Liver (tissue), 9 donors: ENCODE results near the gene DYSF. TPM values are rescaled to one million over a fixed set of nuclear protein-coding genes. Genes with fewer than 3 reads are reported as not detected.

Experiments
- DNase-seq: peaks from one replicate; pipeline ENCODE4 v3.0.0-alpha.2; 2017; ENCODE audit warnings: low spot score
- H3K27ac ChIP-seq, 2 donors: one replicate each; pipeline ENCODE4 v1.7.0; 2013; ENCODE audit warnings: inconsistent platforms in 2 of 2, low read length in 2 of 2, control low read depth in 1 of 2, low read depth in 1 of 2, mild to moderate bottlenecking in 1 of 2
- H3K27me3 ChIP-seq, 4 donors: one replicate each; pipeline versions ENCODE4 v1.6.1 to v1.7.0; 2013; ENCODE audit warnings: low read length in 3 of 4, inconsistent platforms in 1 of 4, mild to moderate bottlenecking in 1 of 4, moderate library complexity in 1 of 4; ENCODE audit not compliant: control insufficient read depth in 4 of 4, insufficient read depth in 4 of 4
- H3K36me3 ChIP-seq, 4 donors: one replicate each; pipeline versions ENCODE4 v1.6.1 to v1.7.0; 2013; ENCODE audit warnings: low read length in 3 of 4, mild to moderate bottlenecking in 3 of 4, low read depth in 1 of 4, moderate library complexity in 1 of 4; ENCODE audit not compliant: control insufficient read depth in 4 of 4, insufficient read depth in 3 of 4
- H3K4me1 ChIP-seq, 4 donors: one replicate each; pipeline versions ENCODE4 v1.6.1 to v1.7.0; 2013; ENCODE audit warnings: low read length in 3 of 4, mild to moderate bottlenecking in 3 of 4, moderate library complexity in 1 of 4; ENCODE audit not compliant: control insufficient read depth in 4 of 4, insufficient read depth in 4 of 4
- H3K4me3 ChIP-seq, 3 donors: one replicate each; pipeline versions ENCODE4 v1.6.1 to v1.7.0; 2013; ENCODE audit warnings: low read length in 3 of 3, control low read depth in 1 of 3, low read depth in 1 of 3, mild to moderate bottlenecking in 1 of 3
- H3K9ac ChIP-seq, 2 donors: one replicate each; pipeline ENCODE4 v1.7.0; 2013; ENCODE audit warnings: low read length in 2 of 2, mild to moderate bottlenecking in 2 of 2, moderate library complexity in 2 of 2, control low read depth in 1 of 2, low read depth in 1 of 2
- H3K9me3 ChIP-seq, 4 donors: one replicate each; pipeline versions ENCODE4 v1.6.1 to v1.7.0; 2013; ENCODE audit warnings: low read length in 3 of 4; ENCODE audit not compliant: control insufficient read depth in 4 of 4
- EGR1 ChIP-seq, 2 donors: IDR thresholded peaks; 2 replicates each; pipeline ENCODE4 v1.6.1; 2016 to 2018; ENCODE audit warnings: antibody characterized with exemption in 2 of 2, low read depth in 2 of 2
- FOXA1 ChIP-seq: IDR thresholded peaks from 2 replicates; pipeline ENCODE4 v1.6.1; 2016; ENCODE audit warnings: antibody characterized with exemption
- FOXA2 ChIP-seq: IDR thresholded peaks from 2 replicates; pipeline ENCODE4 v1.6.1; 2016; ENCODE audit warnings: antibody characterized with exemption
- GABPA ChIP-seq, 2 donors: IDR thresholded peaks in 1 of 2; conservative IDR thresholded peaks in 1 of 2; 2 replicates each; pipeline ENCODE4 v1.6.1; 2016; ENCODE audit warnings: antibody characterized with exemption in 2 of 2, mild to moderate bottlenecking in 1 of 2, moderate library complexity in 1 of 2
- HNF4A ChIP-seq, 2 donors: conservative IDR thresholded peaks; 2 replicates each; pipeline ENCODE4 v1.6.1; 2016; ENCODE audit warnings: antibody characterized with exemption in 2 of 2, mild to moderate bottlenecking in 2 of 2
- HNF4G ChIP-seq: IDR thresholded peaks from 2 replicates; pipeline ENCODE4 v1.6.1; 2016; ENCODE audit warnings: antibody characterized with exemption
- JUND ChIP-seq, 2 donors: IDR thresholded peaks; 2 replicates each; pipeline ENCODE4 v1.6.1; 2016; ENCODE audit warnings: antibody characterized with exemption in 2 of 2
- NR2F2 ChIP-seq: IDR thresholded peaks from 2 replicates; pipeline ENCODE4 v1.6.1; 2016; ENCODE audit warnings: antibody characterized with exemption
- RAD21 ChIP-seq, 2 donors: IDR thresholded peaks; 2 replicates each; pipeline ENCODE4 v1.6.1; 2016; ENCODE audit warnings: antibody characterized with exemption in 2 of 2, mild to moderate bottlenecking in 2 of 2
- RXRA ChIP-seq, 2 donors: IDR thresholded peaks; 2 replicates each; pipeline ENCODE4 v1.6.1; 2017 to 2018; ENCODE audit warnings: antibody characterized with exemption in 2 of 2, mild to moderate bottlenecking in 1 of 2
- SP1 ChIP-seq: IDR thresholded peaks from 2 replicates; pipeline ENCODE4 v1.6.1; 2018; ENCODE audit warnings: antibody characterized with exemption, mild to moderate bottlenecking
- TAF1 ChIP-seq: conservative IDR thresholded peaks from 2 replicates; pipeline ENCODE4 v1.6.1; 2016; ENCODE audit warnings: antibody characterized with exemption, mild to moderate bottlenecking
- YY1 ChIP-seq: IDR thresholded peaks from 2 replicates; pipeline ENCODE4 v1.6.1; 2016; ENCODE audit warnings: antibody characterized with exemption, mild to moderate bottlenecking
- WGBS: extraction: QIAGEN DNeasy Blood & Tissue Kit; methylation state at CpG from one replicate; pipeline ENCODE4 v1.1.7; 2013; 5-methylcytosine and 5-hydroxymethylcytosine counted together
- polyA plus RNA-seq, 2 donors: library from polyadenylated mRNA; stranded (reverse) in 1 of 2; unstranded in 1 of 2; fragments of 200-250 nt in 1 of 2; fragments of >200 nt in 1 of 2; fragmentation: Nextera tagmentation in 1 of 2; extraction: Ambion mirVana in 1 of 2; gene quantifications; one replicate each; pipeline versions ENCODE4 v1.2.1 to v1.2.3, GENCODE V29; 2013 to 2015
- total RNA-seq, 2 donors: library from RNA; depleted of rRNA; stranded (reverse); fragments of >200 nt; gene quantifications; one replicate each; pipeline ENCODE4 v1.2.3, GENCODE V29; 2014
- TF ChIP-seq, protein P1 (sequence below): IDR thresholded peaks from 2 replicates; pipeline ENCODE4 v1.6.1; 2016; ENCODE audit warnings: antibody characterized with exemption
- TF ChIP-seq, protein P2 (sequence below): IDR thresholded peaks from 2 replicates; pipeline ENCODE4 v1.6.1; 2016; ENCODE audit warnings: antibody characterized with exemption
- TF ChIP-seq, protein P3 (sequence below): IDR thresholded peaks from 2 replicates; pipeline ENCODE4 v1.6.1; 2016; ENCODE audit warnings: antibody characterized with exemption
- TF ChIP-seq, protein P4 (sequence below): fragments of 150-350 bp; IDR thresholded peaks from 2 replicates; pipeline ENCODE4 v1.5.1; 2017; ENCODE audit warnings: improper control_type of control experiment, low read depth, low read length; ENCODE audit not compliant: missing input control
- TF ChIP-seq, protein P5 (sequence below): IDR thresholded peaks from 2 replicates; pipeline ENCODE4 v1.6.1; 2016; ENCODE audit warnings: antibody characterized with exemption, mild to moderate bottlenecking
- donor health status: healthy.
- donor health status: healthy.
- donor health status: healthy.
- donor health status: healthy.
- donor health status: healthy.

The DYSF gene
- total and polyA plus RNA-seq, 4 donors = 8.5 to 20.8 (median 13.6) TPM

DNA sequence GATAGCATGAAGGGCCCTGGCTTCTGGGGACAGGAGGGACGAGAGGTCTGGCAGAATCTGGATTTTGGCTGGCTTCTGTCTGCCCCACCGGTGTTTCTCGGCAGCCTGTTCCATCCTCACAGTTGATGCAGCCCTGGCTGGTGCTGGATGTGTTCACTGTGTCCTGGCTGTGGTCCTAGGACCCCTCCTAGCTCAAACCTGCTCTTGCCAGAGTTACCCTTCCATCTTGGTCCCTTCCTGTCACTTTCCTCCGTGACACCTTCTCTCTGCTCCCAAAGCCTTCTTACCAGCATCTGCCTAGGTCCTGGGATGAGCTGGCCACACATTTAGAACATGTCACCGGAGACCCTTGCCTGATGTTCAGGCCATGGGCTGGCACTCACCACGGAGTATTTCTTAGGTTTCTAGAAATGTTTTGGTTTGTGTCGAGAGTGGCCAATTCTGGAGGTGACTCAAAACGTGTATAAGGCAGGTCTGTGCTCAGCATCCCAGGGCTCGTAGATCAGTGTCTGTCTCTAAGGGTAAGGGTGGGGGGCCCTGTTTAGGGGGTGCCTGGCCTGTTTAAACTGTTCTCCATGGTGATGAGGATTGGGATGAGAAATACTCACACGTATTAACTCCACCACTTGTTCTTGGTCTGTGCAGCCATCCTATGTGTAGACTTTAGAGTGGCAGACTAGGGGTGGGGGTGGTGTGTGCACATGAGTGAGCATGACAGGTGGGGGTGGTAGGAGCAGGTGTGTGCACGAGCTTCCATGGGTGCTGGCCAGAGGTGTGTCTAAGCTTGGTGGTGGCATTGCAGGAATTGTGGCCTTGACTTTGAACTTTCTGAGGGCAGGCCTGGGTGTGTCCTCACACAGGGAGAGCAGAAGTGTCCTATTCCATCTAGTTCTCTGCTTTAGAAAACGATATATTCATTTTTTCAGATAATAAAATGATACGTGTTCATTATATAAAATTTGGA is 162.7 kb downstream of the DYSF start:
- DNase-seq = no peak
- no peak overlapping the region for H3K27ac ChIP-seq
- H3K9me3 ChIP-seq = no peaks in the 10 kb centered on the region
- 83% methylated on average over 13 of the region's 13 CpGs for WGBS
- peaks cover 0 to 13% (median 1%) of the 10 kb centered on the region in 4 donors for H3K36me3 ChIP-seq
- H3K4me1 ChIP-seq = peaks cover 0 to 3% (median 0%) of the 10 kb centered on the region in 4 donors
- TF ChIP-seq EGR1 (IDR thresholded peaks at IDR 0.05; ENCODE audit: low read depth in 2 of 2) = no peak
- TF ChIP-seq RXRA (IDR thresholded peaks at IDR 0.05) = no peak
- TF ChIP-seq FOXA1 = no peak
- TF ChIP-seq HNF4A (conservative IDR thresholded peaks at IDR 0.05) = no peak
- no peak for TF ChIP-seq GABPA (IDR thresholded peaks at IDR 0.05 in 1 of 2, conservative IDR thresholded peaks at IDR 0.05 in 1 of 2)
- TF ChIP-seq, protein P1, sequence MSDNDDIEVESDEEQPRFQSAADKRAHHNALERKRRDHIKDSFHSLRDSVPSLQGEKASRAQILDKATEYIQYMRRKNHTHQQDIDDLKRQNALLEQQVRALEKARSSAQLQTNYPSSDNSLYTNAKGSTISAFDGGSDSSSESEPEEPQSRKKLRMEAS = no peak
- TF ChIP-seq SP1 = no peak
- TF ChIP-seq FOXA2 = no peak
- TF ChIP-seq YY1 = no peak
- TF ChIP-seq RAD21 (IDR thresholded peaks at IDR 0.05) = no peak
- TF ChIP-seq, protein P2, sequence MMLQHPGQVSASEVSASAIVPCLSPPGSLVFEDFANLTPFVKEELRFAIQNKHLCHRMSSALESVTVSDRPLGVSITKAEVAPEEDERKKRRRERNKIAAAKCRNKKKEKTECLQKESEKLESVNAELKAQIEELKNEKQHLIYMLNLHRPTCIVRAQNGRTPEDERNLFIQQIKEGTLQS = no peak
- TF ChIP-seq, protein P3, sequence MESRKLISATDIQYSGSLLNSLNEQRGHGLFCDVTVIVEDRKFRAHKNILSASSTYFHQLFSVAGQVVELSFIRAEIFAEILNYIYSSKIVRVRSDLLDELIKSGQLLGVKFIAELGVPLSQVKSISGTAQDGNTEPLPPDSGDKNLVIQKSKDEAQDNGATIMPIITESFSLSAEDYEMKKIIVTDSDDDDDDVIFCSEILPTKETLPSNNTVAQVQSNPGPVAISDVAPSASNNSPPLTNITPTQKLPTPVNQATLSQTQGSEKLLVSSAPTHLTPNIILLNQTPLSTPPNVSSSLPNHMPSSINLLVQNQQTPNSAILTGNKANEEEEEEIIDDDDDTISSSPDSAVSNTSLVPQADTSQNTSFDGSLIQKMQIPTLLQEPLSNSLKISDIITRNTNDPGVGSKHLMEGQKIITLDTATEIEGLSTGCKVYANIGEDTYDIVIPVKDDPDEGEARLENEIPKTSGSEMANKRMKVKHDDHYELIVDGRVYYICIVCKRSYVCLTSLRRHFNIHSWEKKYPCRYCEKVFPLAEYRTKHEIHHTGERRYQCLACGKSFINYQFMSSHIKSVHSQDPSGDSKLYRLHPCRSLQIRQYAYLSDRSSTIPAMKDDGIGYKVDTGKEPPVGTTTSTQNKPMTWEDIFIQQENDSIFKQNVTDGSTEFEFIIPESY = no peak
- no peak for TF ChIP-seq HNF4G
- TF ChIP-seq, protein P4, sequence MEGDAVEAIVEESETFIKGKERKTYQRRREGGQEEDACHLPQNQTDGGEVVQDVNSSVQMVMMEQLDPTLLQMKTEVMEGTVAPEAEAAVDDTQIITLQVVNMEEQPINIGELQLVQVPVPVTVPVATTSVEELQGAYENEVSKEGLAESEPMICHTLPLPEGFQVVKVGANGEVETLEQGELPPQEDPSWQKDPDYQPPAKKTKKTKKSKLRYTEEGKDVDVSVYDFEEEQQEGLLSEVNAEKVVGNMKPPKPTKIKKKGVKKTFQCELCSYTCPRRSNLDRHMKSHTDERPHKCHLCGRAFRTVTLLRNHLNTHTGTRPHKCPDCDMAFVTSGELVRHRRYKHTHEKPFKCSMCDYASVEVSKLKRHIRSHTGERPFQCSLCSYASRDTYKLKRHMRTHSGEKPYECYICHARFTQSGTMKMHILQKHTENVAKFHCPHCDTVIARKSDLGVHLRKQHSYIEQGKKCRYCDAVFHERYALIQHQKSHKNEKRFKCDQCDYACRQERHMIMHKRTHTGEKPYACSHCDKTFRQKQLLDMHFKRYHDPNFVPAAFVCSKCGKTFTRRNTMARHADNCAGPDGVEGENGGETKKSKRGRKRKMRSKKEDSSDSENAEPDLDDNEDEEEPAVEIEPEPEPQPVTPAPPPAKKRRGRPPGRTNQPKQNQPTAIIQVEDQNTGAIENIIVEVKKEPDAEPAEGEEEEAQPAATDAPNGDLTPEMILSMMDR = no peak
- no peak for TF ChIP-seq NR2F2
- TF ChIP-seq, protein P5, sequence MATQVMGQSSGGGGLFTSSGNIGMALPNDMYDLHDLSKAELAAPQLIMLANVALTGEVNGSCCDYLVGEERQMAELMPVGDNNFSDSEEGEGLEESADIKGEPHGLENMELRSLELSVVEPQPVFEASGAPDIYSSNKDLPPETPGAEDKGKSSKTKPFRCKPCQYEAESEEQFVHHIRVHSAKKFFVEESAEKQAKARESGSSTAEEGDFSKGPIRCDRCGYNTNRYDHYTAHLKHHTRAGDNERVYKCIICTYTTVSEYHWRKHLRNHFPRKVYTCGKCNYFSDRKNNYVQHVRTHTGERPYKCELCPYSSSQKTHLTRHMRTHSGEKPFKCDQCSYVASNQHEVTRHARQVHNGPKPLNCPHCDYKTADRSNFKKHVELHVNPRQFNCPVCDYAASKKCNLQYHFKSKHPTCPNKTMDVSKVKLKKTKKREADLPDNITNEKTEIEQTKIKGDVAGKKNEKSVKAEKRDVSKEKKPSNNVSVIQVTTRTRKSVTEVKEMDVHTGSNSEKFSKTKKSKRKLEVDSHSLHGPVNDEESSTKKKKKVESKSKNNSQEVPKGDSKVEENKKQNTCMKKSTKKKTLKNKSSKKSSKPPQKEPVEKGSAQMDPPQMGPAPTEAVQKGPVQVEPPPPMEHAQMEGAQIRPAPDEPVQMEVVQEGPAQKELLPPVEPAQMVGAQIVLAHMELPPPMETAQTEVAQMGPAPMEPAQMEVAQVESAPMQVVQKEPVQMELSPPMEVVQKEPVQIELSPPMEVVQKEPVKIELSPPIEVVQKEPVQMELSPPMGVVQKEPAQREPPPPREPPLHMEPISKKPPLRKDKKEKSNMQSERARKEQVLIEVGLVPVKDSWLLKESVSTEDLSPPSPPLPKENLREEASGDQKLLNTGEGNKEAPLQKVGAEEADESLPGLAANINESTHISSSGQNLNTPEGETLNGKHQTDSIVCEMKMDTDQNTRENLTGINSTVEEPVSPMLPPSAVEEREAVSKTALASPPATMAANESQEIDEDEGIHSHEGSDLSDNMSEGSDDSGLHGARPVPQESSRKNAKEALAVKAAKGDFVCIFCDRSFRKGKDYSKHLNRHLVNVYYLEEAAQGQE = no peak
- TF ChIP-seq JUND (IDR thresholded peaks at IDR 0.05) = no peak
- TF ChIP-seq TAF1 = no peak
- no peak overlapping the region for H3K9ac ChIP-seq
- H3K4me3 ChIP-seq = no peak overlapping the region
- no peaks in the 10 kb centered on the region for H3K27me3 ChIP-seq
